Muscle of arm (tissue), 12 donors: ENCODE measurements around the gene VGLL2. TPM values are rescaled to one million over a fixed set of nuclear protein-coding genes. Genes with fewer than 3 reads are reported as not detected.

Experiments used
- DNase-seq: peaks from one replicate; pipeline ENCODE4 v3.0.0-alpha.2; 2013
- polyA plus RNA-seq, 12 donors: library from polyadenylated mRNA; unstranded; fragments of 120-200 nt; gene quantifications; one replicate each; pipeline ENCODE4 v1.2.1, GENCODE V29; 2013; ENCODE audit not compliant: insufficient read length in 12 of 12

Gene VGLL2
- polyA plus RNA-seq, 12 donors: 53.6 to 144 (median 99.6) TPM; not detected in 1

- no peak for DNase-seq
Measured at GRCh38 chr6:117307655-117308054, 42.3 kb downstream of the VGLL2 start.

GRCh38 chr6:117309069-117309468 lies 43.7 kb downstream of the VGLL2 start:
- DNase-seq: no peak

GRCh38 chr6:117309611-117310010 lies 44.3 kb downstream of the VGLL2 start:
- DNase-seq: no peak

GRCh38 chr6:117311310-117311709 lies 46.0 kb downstream of the VGLL2 start:
- DNase-seq: no peak

GRCh38 chr6:117311726-117312125 lies 46.4 kb downstream of the VGLL2 start:
- no peak for DNase-seq

GRCh38 chr6:117317261-117317660 lies 51.9 kb downstream of the VGLL2 start:
- DNase-seq: no peak

Other genes starting within 250 kb of the VGLL2 start
- gene ROS1, start 160.4 kb downstream of the VGLL2 start, polyA plus RNA-seq: under 1 TPM in 10 of 12 donors, not detected in 2; 0.11 to 0.38 (median 0.19) TPM
- gene DCBLD1, start 217.1 kb downstream of the VGLL2 start, polyA plus RNA-seq: 1 to 10 TPM in 11 of 12 donors, not detected in 1; 6.3 to 9.7 (median 7.1) TPM